Right atrium auricular region (tissue), 2 donors: ENCODE results near the gene MED25. TPM values are rescaled to one million over a fixed set of nuclear protein-coding genes. Genes with fewer than 3 reads are reported as not detected.

Source experiments
- DNase-seq: peaks from one replicate; pipeline ENCODE4 v3.0.0-alpha.2; 2019; ENCODE audit warnings: low spot score
- H3K27ac ChIP-seq, 2 donors: fragments of 200-600 bp; sonication (generic); 1 replicate in 1 of 2; 2 replicates in 1 of 2; pipeline ENCODE4 v1.5.1; 2016 to 2019
- H3K27me3 ChIP-seq, 2 donors: fragments of 200-600 bp; sonication (generic); one replicate each; pipeline versions ENCODE4 v1.5.1 to v1.6.0; 2017 to 2019
- H3K36me3 ChIP-seq: fragments of 200-600 bp; sonication (generic); one replicate; pipeline ENCODE4 v1.5.1; 2016
- H3K4me1 ChIP-seq, 2 donors: fragments of 200-600 bp; sonication (generic); one replicate each; pipeline versions ENCODE4 v1.5.1 to v1.6.0; 2017 to 2019
- H3K4me3 ChIP-seq, 2 donors: fragments of 200-600 bp; sonication (generic); 1 replicate in 1 of 2; 2 replicates in 1 of 2; pipeline ENCODE4 v1.5.1; 2017 to 2019; ENCODE audit warnings: mild to moderate bottlenecking in 1 of 2, moderate library complexity in 1 of 2
- H3K9me3 ChIP-seq, 2 donors: fragments of 200-600 bp; sonication (generic); one replicate each; pipeline ENCODE4 v1.5.1; 2019
- CTCF ChIP-seq, 2 donors: fragments of 200-600 bp; sonication (generic); IDR thresholded peaks; one replicate each; pipeline ENCODE4 v1.5.1; 2019; ENCODE audit warnings: antibody characterized with exemption in 2 of 2
- total RNA-seq, 2 donors: library from RNA; depleted of rRNA; stranded (reverse); fragments of >200 nt; gene quantifications; one replicate each; pipeline ENCODE4 v1.1.0, GENCODE V29; 2016

The MED25 gene
- total RNA-seq, 2 donors from 2014 or later = 31.1 to 54.0 TPM

DNA sequence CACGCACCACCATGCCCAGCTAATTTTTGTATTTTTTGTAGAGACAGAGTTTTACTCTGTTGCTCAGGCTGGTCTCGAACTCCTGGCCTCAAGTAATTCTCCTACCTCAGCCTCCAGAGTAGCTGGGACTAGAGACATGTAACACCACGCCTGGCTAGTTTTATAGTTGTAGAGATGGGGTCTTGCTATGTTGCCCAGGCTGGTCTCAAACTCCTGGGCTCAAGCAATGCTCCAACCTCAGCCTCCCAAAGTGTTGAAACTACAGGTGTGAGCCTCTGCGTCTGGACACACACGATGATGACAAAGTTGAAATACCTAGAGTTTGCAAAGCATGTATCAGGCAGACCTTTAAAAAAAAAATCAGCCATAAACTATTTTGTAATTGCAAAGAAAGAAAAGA, 28.3 kb downstream of the MED25 start:
- Histone ChIP-seq H3K4me3 (no peak overlapping the region), H3K4me1 (peaks cover 0 to 8% of the 10 kb centered on the region in 2 donors), H3K27me3 (no peaks in the 10 kb centered on the region), H3K36me3 (no peaks in the 10 kb centered on the region), H3K27ac (no peak overlapping the region), H3K9me3 (no peaks in the 10 kb centered on the region)
- TF ChIP-seq CTCF (IDR thresholded peaks at IDR 0.05) = no peak
- DNase-seq = no peak

DNA sequence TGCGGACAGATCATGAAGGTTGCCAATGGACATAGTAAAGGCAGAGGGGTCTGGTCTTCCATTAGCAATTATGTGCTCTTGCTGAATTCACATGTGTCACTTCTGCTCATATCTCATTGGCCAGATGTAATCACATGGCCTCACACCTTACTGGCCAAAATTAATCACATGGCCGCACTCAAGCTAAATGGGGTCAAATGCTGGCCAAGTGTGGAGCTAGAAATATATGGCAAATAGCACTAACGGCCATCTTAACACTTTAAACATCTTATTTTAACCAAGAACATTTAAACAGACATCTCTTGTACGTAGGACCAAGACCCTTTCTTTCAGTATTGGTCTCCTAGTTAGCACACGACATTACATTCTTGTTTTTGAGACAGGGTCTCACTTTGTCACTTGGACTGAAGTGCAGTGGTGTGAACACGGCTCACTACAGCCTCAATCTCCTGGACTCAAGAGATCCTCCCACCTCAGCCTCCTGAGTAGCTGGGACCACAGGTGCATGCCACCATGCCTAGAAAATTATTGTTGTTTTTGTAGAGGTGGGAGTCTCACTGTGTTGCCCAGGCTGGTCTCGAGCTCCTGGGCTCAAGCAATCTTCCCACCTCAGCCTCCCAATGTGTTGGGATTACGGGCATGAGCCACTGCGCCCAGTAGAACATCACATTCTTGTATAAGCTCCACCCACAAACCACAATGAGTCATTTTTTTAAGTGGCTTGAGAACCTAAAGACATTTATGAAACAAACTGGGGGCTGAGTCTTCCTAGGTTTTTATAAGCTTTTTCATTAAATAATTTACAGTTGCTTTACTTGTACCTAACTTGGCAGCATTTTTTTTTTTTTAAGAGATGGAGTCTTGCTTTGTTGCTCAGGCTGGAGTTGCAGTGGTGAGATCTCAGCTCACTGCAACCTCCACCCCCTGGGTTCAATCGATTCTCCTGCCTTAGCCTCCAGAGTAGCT, 29.9 kb downstream of the MED25 start:
- no peak for TF ChIP-seq CTCF (IDR thresholded peaks at IDR 0.05)
- peaks cover 0 to 22% of the 10 kb centered on the region in 2 donors for H3K4me1 ChIP-seq
- H3K36me3 ChIP-seq = no peaks in the 10 kb centered on the region
- H3K4me3 ChIP-seq = no peak overlapping the region
- no peaks in the 10 kb centered on the region for H3K9me3 ChIP-seq
- no peak overlapping the region for H3K27ac ChIP-seq
- no peak for DNase-seq
- H3K27me3 ChIP-seq = no peaks in the 10 kb centered on the region

DNA sequence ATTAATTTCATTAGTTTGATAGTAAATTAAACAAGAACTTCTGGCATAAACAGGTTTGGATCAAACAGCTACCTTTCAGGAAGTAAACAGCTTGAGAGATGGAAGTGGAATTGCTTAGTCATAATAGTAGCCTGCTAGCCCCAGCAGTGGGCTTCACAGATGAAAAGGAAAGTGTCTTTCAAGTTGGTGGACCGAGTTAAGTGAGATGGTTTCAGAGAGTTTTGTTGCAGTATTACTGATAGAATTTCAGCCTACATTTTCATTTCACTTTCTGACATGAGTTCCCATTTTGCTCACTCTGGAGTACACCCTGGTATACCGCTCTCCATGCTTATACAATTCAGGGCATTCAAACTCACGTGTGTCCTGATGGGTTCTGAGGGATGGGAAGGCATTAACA, 30.8 kb downstream of the MED25 start:
- no peaks in the 10 kb centered on the region for H3K36me3 ChIP-seq
- no peak overlapping the region for H3K4me3 ChIP-seq
- H3K4me1 ChIP-seq = peaks cover 0 to 30% of the 10 kb centered on the region in 2 donors
- H3K27me3 ChIP-seq = no peaks in the 10 kb centered on the region
- TF ChIP-seq CTCF (IDR thresholded peaks at IDR 0.05) = no peak
- H3K9me3 ChIP-seq = no peaks in the 10 kb centered on the region
- no peak for DNase-seq
- no peak overlapping the region for H3K27ac ChIP-seq

GRCh38 chr19:49849433-49850220, 31.5 kb downstream of the MED25 start:
- Histone ChIP-seq H3K4me3 (peak overlapping the region; percentile 75 to 94), H3K27ac (peak overlapping the region; percentile 99 to 100), H3K27me3 (no peaks in the 10 kb centered on the region), H3K9me3 (no peaks in the 10 kb centered on the region), H3K4me1 (peaks cover 0 to 37% of the 10 kb centered on the region in 2 donors), H3K36me3 (peaks cover 2% of the 10 kb centered on the region)
- TF ChIP-seq CTCF (IDR thresholded peaks at IDR 0.05) = no peak
- DNase-seq = no peak

DNA sequence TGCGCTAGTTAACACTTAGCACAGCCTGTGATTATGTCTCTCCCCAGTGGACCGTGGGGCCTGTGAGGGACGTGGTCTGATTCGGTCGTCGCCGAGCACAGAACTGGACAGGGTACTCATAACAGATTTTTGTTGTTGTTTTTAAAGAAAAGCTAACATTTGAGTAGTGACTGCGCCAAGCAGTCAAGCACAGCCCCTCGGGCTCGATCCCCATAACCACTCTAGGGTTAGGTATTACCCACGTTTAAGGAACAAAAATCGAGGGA, 32.1 kb downstream of the MED25 start:
- no peak for DNase-seq
- H3K9me3 ChIP-seq = no peaks in the 10 kb centered on the region
- H3K27ac ChIP-seq = peak overlapping the region; percentile 99 to 100
- H3K36me3 ChIP-seq = peaks cover 8% of the 10 kb centered on the region
- H3K4me1 ChIP-seq = peaks cover 0 to 37% of the 10 kb centered on the region in 2 donors
- no peaks in the 10 kb centered on the region for H3K27me3 ChIP-seq
- no peak for TF ChIP-seq CTCF (IDR thresholded peaks at IDR 0.05)
- peak overlapping the region; percentile 75 to 94 for H3K4me3 ChIP-seq
